HFFc6 (cell line): Measurements from ENCODE around the gene TMEM54. TPM values are rescaled to one million over a fixed set of nuclear protein-coding genes. Genes with fewer than 3 reads are reported as not detected.

Experiments used
- DNase-seq: peaks from one replicate; pipeline ENCODE4 v3.0.0-alpha.2; 2018
- H3K27ac Mint-ChIP-seq: 2 replicates; pipeline ENCODE4 v1.8.0; 2020; ENCODE audit warnings: mild to moderate bottlenecking, mixed read lengths
- H3K27me3 Mint-ChIP-seq: 2 replicates; pipeline ENCODE4 v1.8.0; 2021; ENCODE audit warnings: mild to moderate bottlenecking, moderate library complexity, mixed read lengths; ENCODE audit not compliant: insufficient read depth
- H3K36me3 Mint-ChIP-seq: 2 replicates; pipeline ENCODE4 v1.8.0; 2021; ENCODE audit warnings: low read depth, mixed read lengths
- H3K4me1 Mint-ChIP-seq: 2 replicates; pipeline ENCODE4 v1.8.0; 2020; ENCODE audit warnings: low read depth, mixed read lengths
- H3K4me3 Mint-ChIP-seq: 2 replicates; pipeline ENCODE4 v1.8.0; 2020; ENCODE audit warnings: mild to moderate bottlenecking, moderate library complexity, mixed read lengths
- H3K9me3 Mint-ChIP-seq: 2 replicates; pipeline ENCODE4 v1.8.0; 2020; ENCODE audit warnings: mild to moderate bottlenecking, mixed read lengths
- total RNA-seq, 6 experiments: library from RNA; stranded (reverse); fragmentation: NEBNext Ultra II Directional; extraction: Animal tissue kit (Norgen Biotek cat#: 25700); gene quantifications; 2 replicates in 1 of 6; 3 replicates in 5 of 6; pipeline ENCODE4 v1.2.3, GENCODE V29; 2021
- TF ChIP-seq, protein P1 (sequence below): fragments of 200-600 bp; sonication (generic); IDR thresholded peaks from 2 replicates; pipeline ENCODE4 v1.5.0; 2021; ENCODE audit warnings: antibody characterized with exemption, mild to moderate bottlenecking

TMEM54 gene
- total RNA-seq, 6 experiments from 2014 or later, result 23.4 to 31.4 (median 25.8) TPM

DNA sequence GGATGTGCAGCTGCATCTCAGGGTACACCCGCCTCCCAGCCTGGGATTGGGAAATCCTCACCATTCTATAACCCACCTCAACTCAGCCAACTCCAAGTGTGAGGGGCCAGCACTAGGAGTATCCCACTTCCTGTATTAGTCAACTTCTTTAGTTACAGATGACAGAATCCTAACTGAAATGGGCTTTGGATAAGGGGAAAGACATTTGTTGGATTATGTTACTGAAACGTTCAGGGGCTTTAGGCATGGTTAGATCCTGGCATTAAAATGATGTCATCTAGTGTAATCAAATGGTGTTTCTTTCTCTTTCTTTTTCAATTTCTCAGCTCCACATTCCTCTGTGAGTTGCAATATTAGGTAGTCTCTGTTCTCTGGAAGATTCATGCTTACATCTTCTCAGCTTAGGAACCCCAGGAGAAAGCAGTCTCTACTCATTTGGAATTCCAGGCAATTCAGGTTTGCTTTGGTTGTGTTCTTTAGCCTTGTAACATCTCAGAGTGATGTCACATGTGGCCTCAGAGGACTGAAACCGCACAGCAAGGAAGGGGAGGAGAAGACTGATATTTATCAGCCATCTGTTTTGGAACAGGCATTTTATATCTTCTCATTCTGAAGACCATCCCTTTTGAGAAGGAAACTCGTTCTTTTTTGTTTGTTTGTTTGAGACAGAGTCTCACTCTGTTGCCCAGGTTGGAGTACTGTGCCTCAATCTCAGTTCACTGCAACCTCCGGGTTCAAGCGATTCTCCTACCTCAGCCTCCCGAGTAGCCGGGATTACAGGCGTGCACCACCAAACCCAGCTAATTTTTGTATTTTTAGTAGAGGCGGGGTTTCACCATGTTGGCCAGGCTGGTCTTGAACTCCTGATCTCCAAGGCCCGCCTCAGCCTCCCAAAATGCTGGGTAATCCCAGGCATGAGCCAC lies 18.9 kb upstream of the TMEM54 start:
- H3K4me1 Mint-ChIP-seq, result peaks cover 31% of the 10 kb centered on the region
- H3K9me3 Mint-ChIP-seq, result no peaks in the 10 kb centered on the region
- no peak overlapping the region for H3K4me3 Mint-ChIP-seq
- H3K27me3 Mint-ChIP-seq, result peaks cover 6% of the 10 kb centered on the region
- H3K36me3 Mint-ChIP-seq, result no peaks in the 10 kb centered on the region
- TF ChIP-seq, protein P1, sequence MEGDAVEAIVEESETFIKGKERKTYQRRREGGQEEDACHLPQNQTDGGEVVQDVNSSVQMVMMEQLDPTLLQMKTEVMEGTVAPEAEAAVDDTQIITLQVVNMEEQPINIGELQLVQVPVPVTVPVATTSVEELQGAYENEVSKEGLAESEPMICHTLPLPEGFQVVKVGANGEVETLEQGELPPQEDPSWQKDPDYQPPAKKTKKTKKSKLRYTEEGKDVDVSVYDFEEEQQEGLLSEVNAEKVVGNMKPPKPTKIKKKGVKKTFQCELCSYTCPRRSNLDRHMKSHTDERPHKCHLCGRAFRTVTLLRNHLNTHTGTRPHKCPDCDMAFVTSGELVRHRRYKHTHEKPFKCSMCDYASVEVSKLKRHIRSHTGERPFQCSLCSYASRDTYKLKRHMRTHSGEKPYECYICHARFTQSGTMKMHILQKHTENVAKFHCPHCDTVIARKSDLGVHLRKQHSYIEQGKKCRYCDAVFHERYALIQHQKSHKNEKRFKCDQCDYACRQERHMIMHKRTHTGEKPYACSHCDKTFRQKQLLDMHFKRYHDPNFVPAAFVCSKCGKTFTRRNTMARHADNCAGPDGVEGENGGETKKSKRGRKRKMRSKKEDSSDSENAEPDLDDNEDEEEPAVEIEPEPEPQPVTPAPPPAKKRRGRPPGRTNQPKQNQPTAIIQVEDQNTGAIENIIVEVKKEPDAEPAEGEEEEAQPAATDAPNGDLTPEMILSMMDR, result no peak
- H3K27ac Mint-ChIP-seq, result no peak overlapping the region
- DNase-seq, result no peak

DNA sequence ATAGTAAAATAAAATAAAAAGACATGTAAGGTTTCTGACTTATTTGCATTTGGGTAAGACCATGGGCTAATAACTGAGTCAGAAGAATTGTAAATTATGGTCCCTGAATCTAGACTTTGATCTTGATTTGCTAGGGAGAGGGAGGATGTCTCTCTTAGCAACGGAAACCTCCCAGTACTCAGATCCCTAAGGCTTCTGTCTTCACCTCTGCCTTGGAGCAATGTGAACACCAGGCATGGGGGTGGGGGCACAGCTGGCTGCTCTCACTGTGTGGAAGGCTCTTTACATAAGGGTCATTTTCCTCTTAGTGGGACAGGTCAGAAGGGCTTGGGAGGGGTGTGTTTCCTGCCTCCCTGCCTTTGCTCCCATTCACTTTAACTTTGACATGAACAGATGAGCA lies 17.0 kb upstream of the TMEM54 start:
- Mint-ChIP-seq H3K9me3 (no peaks in the 10 kb centered on the region), H3K27me3 (no peaks in the 10 kb centered on the region; the same call in none of the 2 replicates), H3K4me1 (peaks cover 20% of the 10 kb centered on the region), H3K4me3 (no peak overlapping the region), H3K36me3 (no peaks in the 10 kb centered on the region), H3K27ac (no peak overlapping the region)
- TF ChIP-seq, protein P1, result no peak
- DNase-seq, result no peak

DNA sequence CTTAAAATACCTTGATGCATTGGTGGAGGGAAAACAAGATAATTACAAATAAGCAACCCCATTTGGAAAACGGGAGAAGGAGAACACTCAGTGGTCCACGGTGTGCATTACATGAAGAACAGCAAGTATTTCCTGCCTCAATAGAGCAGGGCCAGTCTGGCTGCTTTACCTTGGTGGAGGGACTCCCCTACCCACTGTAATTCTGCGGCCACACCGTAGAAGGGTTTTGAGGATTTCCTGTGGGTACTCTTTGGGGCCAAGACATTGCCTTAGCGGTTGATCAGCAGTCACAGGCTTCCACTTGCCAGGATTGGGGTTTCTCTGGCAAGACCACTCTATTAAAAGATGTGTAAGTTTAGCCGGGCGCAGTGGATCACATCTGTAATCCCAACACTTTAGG lies 16.3 kb upstream of the TMEM54 start:
- DNase-seq, result no peak
- no peak overlapping the region for H3K27ac Mint-ChIP-seq
- H3K27me3 Mint-ChIP-seq, result no peaks in the 10 kb centered on the region; the same call in none of the 2 replicates
- H3K4me1 Mint-ChIP-seq, result peaks cover 20% of the 10 kb centered on the region
- H3K9me3 Mint-ChIP-seq, result no peaks in the 10 kb centered on the region
- no peaks in the 10 kb centered on the region for H3K36me3 Mint-ChIP-seq
- TF ChIP-seq, protein P1, result no peak
- H3K4me3 Mint-ChIP-seq, result no peak overlapping the region

DNA sequence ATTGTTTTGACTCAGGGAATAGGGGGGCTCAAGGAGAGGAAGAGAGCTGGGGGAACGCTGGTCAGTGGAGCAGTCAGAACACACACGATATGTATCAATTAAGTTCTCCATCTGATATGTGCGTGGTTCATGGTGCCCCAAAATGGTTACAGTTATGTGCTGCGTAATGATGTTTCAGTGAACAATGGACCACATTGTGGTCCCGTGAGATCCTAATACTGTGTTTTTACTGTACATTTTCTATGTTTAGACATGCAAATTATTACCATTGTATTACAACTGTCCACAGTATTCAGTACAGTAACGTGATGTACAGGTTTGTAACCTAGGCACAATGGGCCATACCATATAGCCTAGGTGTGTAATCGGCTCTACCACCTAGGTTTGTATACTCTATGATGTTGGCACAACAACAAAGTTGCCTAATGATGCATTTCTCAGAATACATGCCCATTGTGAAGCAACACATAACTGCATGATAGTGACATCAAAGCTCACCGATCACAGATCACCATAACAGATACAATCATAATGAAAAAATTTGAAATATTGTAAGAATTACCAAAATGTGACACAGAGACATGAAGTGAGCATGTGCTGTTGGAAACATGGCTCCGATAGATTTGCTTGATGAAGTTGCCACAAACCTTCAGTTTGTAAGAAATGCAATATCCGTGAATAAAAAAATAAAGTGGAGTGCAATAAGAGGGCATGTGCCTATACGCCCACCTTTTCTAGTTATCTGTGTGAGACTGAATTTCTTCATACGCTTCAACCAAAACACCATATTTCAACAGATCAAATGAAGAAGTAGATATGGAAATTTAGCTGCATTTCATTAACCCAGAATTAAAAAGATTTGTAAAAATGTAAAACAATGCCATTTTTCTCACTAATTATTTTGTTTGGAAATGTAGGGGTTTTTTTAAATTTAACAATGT lies 14.8 kb upstream of the TMEM54 start:
- H3K4me3 Mint-ChIP-seq, result no peak overlapping the region
- no peak overlapping the region for H3K27ac Mint-ChIP-seq
- DNase-seq, result no peak
- no peaks in the 10 kb centered on the region for H3K9me3 Mint-ChIP-seq
- TF ChIP-seq, protein P1, result no peak
- H3K27me3 Mint-ChIP-seq, result no peaks in the 10 kb centered on the region; the same call in 1 of the 2 replicates
- peaks cover 20% of the 10 kb centered on the region for H3K4me1 Mint-ChIP-seq
- H3K36me3 Mint-ChIP-seq, result no peaks in the 10 kb centered on the region

DNA sequence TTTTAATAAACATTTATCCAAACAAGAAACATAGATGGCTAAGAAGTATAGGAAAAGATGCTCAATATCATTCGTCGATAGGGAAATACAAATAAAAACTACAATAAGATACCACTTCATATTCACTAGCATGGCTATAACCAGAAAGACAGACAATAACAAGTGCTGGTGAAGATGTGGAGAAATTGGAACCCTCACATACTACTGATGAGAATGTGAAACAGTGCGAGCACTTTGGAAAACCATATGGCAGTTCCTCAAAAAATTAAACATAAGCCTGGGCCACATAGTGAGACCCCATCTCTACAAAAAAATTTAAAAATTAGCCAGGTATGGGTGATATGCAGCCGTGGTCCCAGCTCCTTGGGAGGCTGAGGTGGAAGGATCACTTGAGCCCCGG lies 9.1 kb upstream of the TMEM54 start:
- TF ChIP-seq, protein P1, result no peak
- Mint-ChIP-seq H3K9me3 (no peaks in the 10 kb centered on the region), H3K27ac (no peak overlapping the region), H3K27me3 (peaks cover 3% of the 10 kb centered on the region; the same call in 1 of the 2 replicates), H3K36me3 (no peaks in the 10 kb centered on the region), H3K4me3 (no peak overlapping the region), H3K4me1 (no peaks in the 10 kb centered on the region)
- DNase-seq, result no peak
